OCI-LY7 (cell line): Measurements from ENCODE around the gene TBC1D23. TPM values are rescaled to one million over a fixed set of nuclear protein-coding genes. Genes with fewer than 3 reads are reported as not detected.

ENCODE experiments used
- BruUV-seq: library from RNA; stranded (reverse); fragments of 400-500 nt; replicated peaks from 2 replicates; lab custom pipeline; 2021; lab: Mats Ljungman, UMichigan
- CTCF ChIA-PET: fragments of 300-600 bp; sonication (Branson Sonifier 250); formaldehyde crosslinking; loops from one replicate; lab custom pipeline; 2022; ENCODE audit warnings: antibody characterized with exemption; ENCODE audit not compliant: unreplicated experiment; lab: Charles Lee
- POLR2A ChIA-PET: fragments of 300-600 bp; sonication (Branson Sonifier 250); formaldehyde crosslinking; loops from one replicate; lab custom pipeline; 2022; ENCODE audit warnings: antibody characterized with exemption; lab: Charles Lee
- DNase-seq: peaks from one replicate; pipeline ENCODE4 v3.0.0-alpha.2; 2015; ENCODE audit warnings: low spot score
- H2AFZ ChIP-seq: fragments of 200-600 bp; sonication (generic), shearing (Covaris generic); 2 replicates; pipeline ENCODE4 v1.6.1; 2014; ENCODE audit warnings: mild to moderate bottlenecking, antibody characterized with exemption, low read length, moderate library complexity
- H3K27ac ChIP-seq: fragments of 200-600 bp; sonication (generic); 2 replicates; pipeline ENCODE4 v1.5.1; 2014; ENCODE audit warnings: mixed run types, low read depth, mild to moderate bottlenecking, moderate library complexity, low read length, inconsistent platforms; ENCODE audit not compliant: poor library complexity, severe bottlenecking
- H3K36me3 ChIP-seq: fragments of 200-600 bp; sonication (generic); 2 replicates; pipeline ENCODE4 v1.6.1; 2014; ENCODE audit warnings: mild to moderate bottlenecking, antibody characterized with exemption, low read length, moderate library complexity, mixed read lengths; ENCODE audit not compliant: insufficient read depth
- H3K4me1 ChIP-seq: fragments of 200-600 bp; sonication (generic); 2 replicates; pipeline ENCODE4 v1.5.1; 2014; ENCODE audit warnings: mild to moderate bottlenecking, low read length; ENCODE audit not compliant: insufficient read depth, poor library complexity, severe bottlenecking
- H3K4me2 ChIP-seq: fragments of 200-600 bp; sonication (generic); 2 replicates; pipeline ENCODE4 v1.6.1; 2014; ENCODE audit warnings: mild to moderate bottlenecking, low read length
- H3K4me3 ChIP-seq: fragments of 200-600 bp; sonication (generic); 2 replicates; pipeline ENCODE4 v1.5.1; 2014; ENCODE audit warnings: mild to moderate bottlenecking, low read depth, low read length; ENCODE audit not compliant: poor library complexity, severe bottlenecking
- H3K79me2 ChIP-seq: fragments of 200-600 bp; sonication (generic); 2 replicates; pipeline ENCODE4 v1.6.1; 2016; ENCODE audit warnings: low read depth, mild to moderate bottlenecking, low read length, moderate library complexity, mixed read lengths; ENCODE audit not compliant: insufficient read depth
- H3K9me2 ChIP-seq: fragments of 200-600 bp; sonication (generic); 2 replicates; pipeline ENCODE4 v1.6.1; 2016; ENCODE audit warnings: mild to moderate bottlenecking, low read length, mixed read lengths; ENCODE audit not compliant: insufficient read depth
- H3K9me3 ChIP-seq: fragments of 200-600 bp; sonication (generic); 2 replicates; pipeline ENCODE4 v1.6.1; 2014; ENCODE audit warnings: mild to moderate bottlenecking, mixed run types, low read length, mixed read lengths
- H4K20me1 ChIP-seq: fragments of 200-600 bp; sonication (generic); 2 replicates; pipeline ENCODE4 v1.6.1; 2014; ENCODE audit warnings: mild to moderate bottlenecking, antibody characterized with exemption, low read length, moderate library complexity, mixed read lengths; ENCODE audit not compliant: insufficient read depth
- CTCF ChIP-seq: fragments of 200-600 bp; sonication (generic); conservative IDR thresholded peaks from 2 replicates; pipeline ENCODE4 v1.5.1; 2014; ENCODE audit warnings: mild to moderate bottlenecking, antibody characterized with exemption, low read length, moderate library complexity, mixed read lengths
- EZH2phosphoT487 ChIP-seq: fragments of 200-600 bp; sonication (generic); IDR thresholded peaks from 2 replicates; pipeline ENCODE4 v1.6.1; 2018; ENCODE audit warnings: low read depth, borderline replicate concordance, mild to moderate bottlenecking, mixed run types, antibody characterized with exemption, low read length, moderate library complexity, mixed read lengths
- intact Hi-C: fragments of 100-400 bp; cut with micrococcal nuclease; formaldehyde crosslinking; loops from one replicate; pipeline ENCODE4 v1.10.0; 2022; ENCODE audit not compliant: unreplicated experiment
- total RNA-seq, 2 experiments: library from RNA; depleted of rRNA in 1 of 2; stranded (reverse); fragments of >200 nt in 1 of 2; shearing (Covaris generic) in 1 of 2; gene quantifications; 2 replicates each; pipeline ENCODE4 v1.2.3, GENCODE V29; 2014 to 2022

The TBC1D23 gene
- total RNA-seq, 2 experiments from 2014 or later, result 12.0 to 23.4 TPM

- POLR2A ChIA-PET, result interaction anchor here (0.7 kb wide), 1 partner anchor 9 kb away, joined by 4 read pairs; no protein-coding TSS in a partner anchor
- Histone ChIP-seq H3K4me2 (no peak overlapping the region), H2AFZ (no peak overlapping the region), H3K36me3 (peaks cover 36% of the 10 kb centered on the region), H3K4me1 (no peaks in the 10 kb centered on the region), H3K79me2 (no peaks in the 10 kb centered on the region), H4K20me1 (no peaks in the 10 kb centered on the region), H3K27ac (no peak overlapping the region), H3K4me3 (no peak overlapping the region), H3K9me2 (no peaks in the 10 kb centered on the region), H3K9me3 (no peaks in the 10 kb centered on the region)
- no peak for DNase-seq
- TF ChIP-seq CTCF, result no peak
- TF ChIP-seq EZH2phosphoT487, result no peak
- CTCF ChIA-PET, result no interaction called here
- intact Hi-C loops, result no loop called here
- no TSS peak for BruUV-seq
Observed at GRCh38 chr3:100297784-100298183, 37.0 kb downstream of the TBC1D23 start.

GRCh38 chr3:100299016-100299415 lies 38.2 kb downstream of the TBC1D23 start:
- H4K20me1 ChIP-seq, result no peaks in the 10 kb centered on the region
- no peak for TF ChIP-seq CTCF
- no peak for TF ChIP-seq EZH2phosphoT487
- no peak overlapping the region for H2AFZ ChIP-seq
- H3K36me3 ChIP-seq, result peaks cover 39% of the 10 kb centered on the region
- no peak overlapping the region for H3K4me3 ChIP-seq
- no peak overlapping the region for H3K27ac ChIP-seq
- DNase-seq, result no peak
- no peaks in the 10 kb centered on the region for H3K9me2 ChIP-seq
- intact Hi-C loops, result no loop called here
- no TSS peak for BruUV-seq
- H3K9me3 ChIP-seq, result no peaks in the 10 kb centered on the region
- H3K79me2 ChIP-seq, result no peaks in the 10 kb centered on the region
- CTCF ChIA-PET, result no interaction called here
- H3K4me1 ChIP-seq, result no peaks in the 10 kb centered on the region
- no peak overlapping the region for H3K4me2 ChIP-seq
- POLR2A ChIA-PET, result no interaction called here

- no peak for DNase-seq
- ChIA-PET POLR2A (interaction anchor here (0.7 to 1.0 kb wide), 2 partner anchors 9 to 16 kb away, joined by 3 to 4 read pairs; no protein-coding TSS in a partner anchor), CTCF (no interaction called here)
- Histone ChIP-seq H3K79me2 (no peaks in the 10 kb centered on the region), H3K36me3 (peaks cover 10% of the 10 kb centered on the region), H3K4me3 (no peak overlapping the region), H3K9me2 (no peaks in the 10 kb centered on the region), H3K4me1 (no peaks in the 10 kb centered on the region), H3K9me3 (no peaks in the 10 kb centered on the region), H3K4me2 (no peak overlapping the region), H3K27ac (no peak overlapping the region), H2AFZ (no peak overlapping the region), H4K20me1 (no peaks in the 10 kb centered on the region)
- no TSS peak for BruUV-seq
- intact Hi-C loops, result no loop called here
- TF ChIP-seq CTCF (no peak), EZH2phosphoT487 (no peak)
Observed at GRCh38 chr3:100306695-100307094, 45.9 kb downstream of the TBC1D23 start.
